ENCODE data around the gene CCK. TPM values are rescaled to one million over a fixed set of nuclear protein-coding genes. Genes with fewer than 3 reads are reported as not detected.

Gene CCK
- total RNA-seq, 1 experiment from 2014 or later: not detected

- H3K27me3 ChIP-seq: no peaks in the 10 kb centered on the region
- no peaks in the 10 kb centered on the region for H3K9me3 ChIP-seq (replicated peaks)
- no peak overlapping the region for H3K27ac ChIP-seq
- H3K36me3 ChIP-seq: no peaks in the 10 kb centered on the region
- DNase-seq: no peak
- no peaks in the 10 kb centered on the region for H3K4me1 ChIP-seq
- H3K4me3 ChIP-seq: no peak overlapping the region
Observed at GRCh38 chr3:42256135-42256819, 9.7 kb downstream of the CCK start.

GRCh38 chr3:42254566-42254965 lies 11.4 kb downstream of the CCK start:
- Histone ChIP-seq H3K27me3 (no peaks in the 10 kb centered on the region), H3K27ac (no peak overlapping the region), H3K9me3 (replicated peaks) (no peaks in the 10 kb centered on the region), H3K4me1 (no peaks in the 10 kb centered on the region), H3K36me3 (no peaks in the 10 kb centered on the region), H3K4me3 (no peak overlapping the region)
- DNase-seq: no peak

- Histone ChIP-seq H3K4me1 (no peaks in the 10 kb centered on the region), H3K9me3 (replicated peaks) (no peaks in the 10 kb centered on the region)
Observed at GRCh38 chr3:42250761-42251160, 15.2 kb downstream of the CCK start.

GRCh38 chr3:42247576-42248027 lies 18.4 kb downstream of the CCK start:
- Histone ChIP-seq H3K4me3 (no peak overlapping the region), H3K27ac (no peak overlapping the region), H3K9me3 (replicated peaks) (no peaks in the 10 kb centered on the region), H3K27me3 (no peaks in the 10 kb centered on the region), H3K36me3 (no peaks in the 10 kb centered on the region), H3K4me1 (no peaks in the 10 kb centered on the region)
- DNase-seq: peak; percentile 14 to 61

More at GRCh38 chr3:42250761-42251160, 15.2 kb downstream of the CCK start:
- Histone ChIP-seq H3K4me3 (no peak overlapping the region), H3K36me3 (no peaks in the 10 kb centered on the region), H3K27me3 (no peaks in the 10 kb centered on the region), H3K27ac (no peak overlapping the region)
- DNase-seq: no peak

- H3K27me3 ChIP-seq: no peaks in the 10 kb centered on the region
Observed at GRCh38 chr3:42246091-42246490, 19.9 kb downstream of the CCK start.

GRCh38 chr3:42236611-42237010 lies 29.4 kb downstream of the CCK start:
- Histone ChIP-seq H3K27ac (no peak overlapping the region), H3K36me3 (no peaks in the 10 kb centered on the region), H3K9me3 (replicated peaks) (no peaks in the 10 kb centered on the region), H3K27me3 (no peaks in the 10 kb centered on the region), H3K4me1 (no peaks in the 10 kb centered on the region), H3K4me3 (no peak overlapping the region)
- no peak for DNase-seq

More at GRCh38 chr3:42246091-42246490, 19.9 kb downstream of the CCK start:
- no peaks in the 10 kb centered on the region for H3K4me1 ChIP-seq
- H3K36me3 ChIP-seq: no peaks in the 10 kb centered on the region
- DNase-seq: no peak
- H3K4me3 ChIP-seq: no peak overlapping the region
- H3K27ac ChIP-seq: no peak overlapping the region
- H3K9me3 ChIP-seq (replicated peaks): no peaks in the 10 kb centered on the region

- Histone ChIP-seq H3K4me3 (no peak overlapping the region), H3K36me3 (no peaks in the 10 kb centered on the region), H3K9me3 (replicated peaks) (no peaks in the 10 kb centered on the region), H3K27ac (no peak overlapping the region), H3K27me3 (no peaks in the 10 kb centered on the region), H3K4me1 (no peaks in the 10 kb centered on the region)
- DNase-seq: no peak
Observed at GRCh38 chr3:42235532-42235931, 30.5 kb downstream of the CCK start.

GRCh38 chr3:42230860-42231259 lies 35.1 kb downstream of the CCK start:
- no peaks in the 10 kb centered on the region for H3K4me1 ChIP-seq
- DNase-seq: no peak
- H3K27me3 ChIP-seq: no peaks in the 10 kb centered on the region
- no peaks in the 10 kb centered on the region for H3K9me3 ChIP-seq (replicated peaks)
- H3K27ac ChIP-seq: no peak overlapping the region
- no peaks in the 10 kb centered on the region for H3K36me3 ChIP-seq
- no peak overlapping the region for H3K4me3 ChIP-seq

- no peaks in the 10 kb centered on the region for H3K36me3 ChIP-seq
- H3K27ac ChIP-seq: no peak overlapping the region
- no peaks in the 10 kb centered on the region for H3K4me1 ChIP-seq
- peak; percentile 11 to 37 for DNase-seq
- H3K9me3 ChIP-seq (replicated peaks): no peaks in the 10 kb centered on the region
- no peaks in the 10 kb centered on the region for H3K27me3 ChIP-seq
- H3K4me3 ChIP-seq: no peak overlapping the region
Observed at GRCh38 chr3:42229942-42230688, 35.9 kb downstream of the CCK start.

- H3K4me1 ChIP-seq: no peaks in the 10 kb centered on the region
- H3K27me3 ChIP-seq: no peaks in the 10 kb centered on the region
Observed at GRCh38 chr3:42229266-42229941, 36.6 kb downstream of the CCK start.

GRCh38 chr3:42228796-42229195 lies 37.2 kb downstream of the CCK start:
- Histone ChIP-seq H3K9me3 (replicated peaks) (no peaks in the 10 kb centered on the region), H3K4me3 (no peak overlapping the region), H3K27ac (no peak overlapping the region), H3K4me1 (no peaks in the 10 kb centered on the region), H3K27me3 (no peaks in the 10 kb centered on the region), H3K36me3 (no peaks in the 10 kb centered on the region)
- DNase-seq: no peak

More at GRCh38 chr3:42229266-42229941, 36.6 kb downstream of the CCK start:
- DNase-seq: no peak
- no peak overlapping the region for H3K4me3 ChIP-seq
- no peaks in the 10 kb centered on the region for H3K36me3 ChIP-seq
- H3K9me3 ChIP-seq (replicated peaks): no peaks in the 10 kb centered on the region
- no peak overlapping the region for H3K27ac ChIP-seq

- Histone ChIP-seq H3K36me3 (no peaks in the 10 kb centered on the region), H3K9me3 (replicated peaks) (no peaks in the 10 kb centered on the region), H3K4me3 (no peak overlapping the region), H3K27ac (no peak overlapping the region), H3K4me1 (no peaks in the 10 kb centered on the region), H3K27me3 (no peaks in the 10 kb centered on the region)
- DNase-seq: peak in 1 of 2 experiments; percentile 24
Observed at GRCh38 chr3:42226470-42227425, 39.2 kb downstream of the CCK start.

GRCh38 chr3:42225486-42226363 lies 40.3 kb downstream of the CCK start:
- Histone ChIP-seq H3K4me1 (no peaks in the 10 kb centered on the region), H3K36me3 (no peaks in the 10 kb centered on the region), H3K27me3 (no peaks in the 10 kb centered on the region), H3K4me3 (no peak overlapping the region), H3K9me3 (replicated peaks) (no peaks in the 10 kb centered on the region), H3K27ac (no peak overlapping the region)
- DNase-seq: no peak
